HepG2 (cell line): ENCODE results near the gene AP4M1. TPM values are rescaled to one million over a fixed set of nuclear protein-coding genes. Genes with fewer than 3 reads are reported as not detected.

Experiments
- AGO1 ChIP-seq: fragments of 200-400 bp; formaldehyde crosslinking; IDR thresholded peaks from 2 replicates; pipeline ENCODE4 v1.6.1; 2017; ENCODE audit warnings: mild to moderate bottlenecking, low read depth, low read length, moderate library complexity; ENCODE audit not compliant: poor library complexity, severe bottlenecking
- CENPBD1 ChIP-seq: sonication (generic); formaldehyde crosslinking; IDR thresholded peaks from 2 replicates; pipeline ENCODE4 v1.8.0; 2022; ENCODE audit warnings: missing genetic modification reagents, low read depth, mild to moderate bottlenecking, borderline replicate concordance
- CREBL2 ChIP-seq: sonication (generic); formaldehyde crosslinking; IDR thresholded peaks from 2 replicates; pipeline ENCODE4 v1.8.1; 2023; ENCODE audit warnings: missing genetic modification reagents, mild to moderate bottlenecking, borderline replicate concordance
- IRF2 ChIP-seq: IDR thresholded peaks from 2 replicates; pipeline ENCODE4 v1.6.1; 2018; ENCODE audit warnings: missing genetic modification reagents, missing compliant biosample characterization
- KLF15 ChIP-seq: sonication (generic); formaldehyde crosslinking; IDR thresholded peaks from 2 replicates; pipeline ENCODE4 v1.8.1; 2023; ENCODE audit warnings: borderline replicate concordance, mild to moderate bottlenecking, inconsistent platforms, missing genetic modification reagents, mixed read lengths
- PBX3 ChIP-seq: sonication (generic); formaldehyde crosslinking; IDR thresholded peaks from 2 replicates; pipeline ENCODE4 v1.8.1; 2023; ENCODE audit warnings: missing genetic modification reagents, inconsistent platforms, borderline replicate concordance
- SP2 ChIP-seq: sonication (generic); formaldehyde crosslinking; IDR thresholded peaks from 2 replicates; pipeline ENCODE4 v1.5.1; 2020; ENCODE audit warnings: mild to moderate bottlenecking, missing genetic modification reagents
- SRSF1 ChIP-seq: fragments of 200-400 bp; formaldehyde crosslinking; optimal IDR thresholded peaks from 2 replicates; pipeline ENCODE3; 2017; ENCODE audit warnings: mild to moderate bottlenecking, low read depth, low read length, moderate library complexity
- TFDP1 ChIP-seq: IDR thresholded peaks from 2 replicates; pipeline ENCODE4 v1.6.1; 2016; ENCODE audit warnings: missing compliant biosample characterization, missing genetic modification reagents, borderline replicate concordance
- THAP7 ChIP-seq: sonication (generic); formaldehyde crosslinking; IDR thresholded peaks from 2 replicates; pipeline ENCODE4 v1.8.1; 2023; ENCODE audit warnings: mild to moderate bottlenecking, missing genetic modification reagents
- U2AF1 ChIP-seq: fragments of 200-400 bp; formaldehyde crosslinking; optimal IDR thresholded peaks from 2 replicates; pipeline ENCODE3; 2017; ENCODE audit warnings: mild to moderate bottlenecking, low read depth, low read length
- ZBTB46 ChIP-seq: sonication (generic); formaldehyde crosslinking; IDR thresholded peaks from 2 replicates; pipeline ENCODE4 v1.4.0; 2020; ENCODE audit warnings: mild to moderate bottlenecking, missing genetic modification reagents, borderline replicate concordance
- ZFP37 ChIP-seq: sonication (generic); formaldehyde crosslinking; IDR thresholded peaks from 2 replicates; pipeline ENCODE4 v1.4.0; 2020; ENCODE audit warnings: missing genetic modification reagents, borderline replicate concordance
- ZFX ChIP-seq: sonication (generic); formaldehyde crosslinking; IDR thresholded peaks from 2 replicates; pipeline ENCODE4 v1.4.0; 2020; ENCODE audit warnings: mild to moderate bottlenecking, low read depth, missing genetic modification reagents, moderate library complexity
- ZIK1 ChIP-seq: sonication (generic); formaldehyde crosslinking; IDR thresholded peaks from 2 replicates; pipeline ENCODE4 v1.5.0; 2020; ENCODE audit warnings: mild to moderate bottlenecking, low read depth, missing genetic modification reagents, borderline replicate concordance
- ZNF3 ChIP-seq: IDR thresholded peaks from 2 replicates; pipeline ENCODE4 v1.7.0; 2017; ENCODE audit warnings: inconsistent platforms
- ZNF333 ChIP-seq: sonication (generic); formaldehyde crosslinking; IDR thresholded peaks from 2 replicates; pipeline ENCODE4 v1.4.0; 2020; ENCODE audit warnings: mild to moderate bottlenecking, missing genetic modification reagents, borderline replicate concordance
- ZNF660 ChIP-seq: sonication (generic); formaldehyde crosslinking; IDR thresholded peaks from 2 replicates; pipeline ENCODE4 v1.5.1; 2020; ENCODE audit warnings: mild to moderate bottlenecking, low read depth, missing genetic modification reagents, borderline replicate concordance
- ZNF672 ChIP-seq: sonication (generic); formaldehyde crosslinking; IDR thresholded peaks from 2 replicates; pipeline ENCODE4 v1.8.1; 2022; ENCODE audit warnings: missing genetic modification reagents
- ZNF746 ChIP-seq: sonication (generic); formaldehyde crosslinking; IDR thresholded peaks from 2 replicates; pipeline ENCODE4 v1.8.0; 2022; ENCODE audit warnings: mild to moderate bottlenecking, missing genetic modification reagents
- ZNF761 ChIP-seq: sonication (generic); formaldehyde crosslinking; conservative IDR thresholded peaks from 2 replicates; pipeline ENCODE4 v1.4.0; 2020; ENCODE audit warnings: mild to moderate bottlenecking, missing genetic modification reagents
- ZNF777 ChIP-seq: sonication (generic); formaldehyde crosslinking; IDR thresholded peaks from 2 replicates; pipeline ENCODE4 v1.4.0; 2020; ENCODE audit warnings: missing genetic modification reagents
- ZSCAN29 ChIP-seq: sonication (generic); formaldehyde crosslinking; conservative IDR thresholded peaks from 2 replicates; pipeline ENCODE4 v1.4.0; 2020; ENCODE audit warnings: mild to moderate bottlenecking, missing genetic modification reagents
- polyA plus RNA-seq, 8 experiments: library from polyadenylated mRNA; depleted of rRNA in 3 of 8; stranded (reverse) in 7 of 8; unstranded in 1 of 8; fragments of >200 nt; fragmentation: Illumina TruSeq in 4 of 8; extraction: Trizol in 4 of 8; gene quantifications; 2 replicates each; pipeline versions ENCODE4 v1.2.1 to v1.2.3, GENCODE V29; 2011 to 2016; ENCODE audit warnings: low read depth in 4 of 8, missing spikeins in 1 of 8, mixed read lengths in 1 of 8; ENCODE audit not compliant: insufficient read depth in 1 of 8
- total RNA-seq, 5 experiments: library from RNA; depleted of rRNA; stranded (reverse); fragments of >200 nt; fragmentation: Illumina TruSeq; extraction: Trizol; gene quantifications; 2 replicates each; pipeline ENCODE4 v1.2.3, GENCODE V29; 2016; ENCODE audit warnings: low read depth in 1 of 5

The AP4M1 gene
- total and polyA plus RNA-seq, 2 of the 13 experiments (the other 11 are each of a cell fraction or from before 2014, with no cell fraction given), result 6.3 to 9.7 TPM

- TF ChIP-seq SP2 (peak; percentile 33; the same call in 1 of the 2 replicates), ZNF761 (peak; percentile 87), ZIK1 (CRISPR knock-in tag) (peak; percentile 80; the same call in 1 of the 2 replicates), ZFX (CRISPR knock-in tag) (peak; percentile 97), ZSCAN29 (CRISPR knock-in tag) (peak; percentile 72; the same call in 1 of the 2 replicates), KLF15 (peak; percentile 82; the same call in 1 of the 2 replicates), ZNF660 (CRISPR knock-in tag) (no peak), U2AF1 (no peak), TFDP1 (CRISPR knock-in tag) (peak; percentile 93), CENPBD1 (CRISPR knock-in tag) (no peak), THAP7 (CRISPR knock-in tag) (peak; percentile 88; the same call in 1 of the 2 replicates), ZNF777 (peak; percentile 83), IRF2 (peak; percentile 83; the same call in 1 of the 2 replicates), CREBL2 (peak; percentile 96; the same call in 1 of the 2 replicates), ZNF746 (CRISPR knock-in tag) (peak; percentile 45; the same call in 1 of the 2 replicates), PBX3 (no peak; the same call in 1 of the 2 replicates), ZNF672 (CRISPR knock-in tag) (no peak), ZNF333 (CRISPR knock-in tag) (no peak), ZFP37 (peak; percentile 63; the same call in 1 of the 2 replicates), SRSF1 (no peak), AGO1 (peak; percentile 42), ZNF3 (no peak), ZBTB46 (peak; percentile 90)
Measured at GRCh38 chr7:100088621-100089457, 12.6 kb upstream of the AP4M1 start, which contains the start of gene COPS6 (continued).
